Germinal center (tissue), 1 donor: ENCODE results near the gene MAPKBP1.
"Not testable (repeated sequence)": the region's sequence is repeated elsewhere in the genome, so short reads cannot be mapped to it uniquely, and the experiment has no call there.

Source experiments
- DNase-seq: peaks from one replicate; pipeline ENCODE4 v3.0.0; 2012; ENCODE audit warnings: mixed read lengths, low spot score

The MAPKBP1 gene

GRCh38 chr15:41774062-41774881 lies at the start of gene MAPKBP1:
Gene MAPKBP1, plus strand, starts transcription at chr15:41774484. Its CDS starts 792 bp downstream, at chr15:41775276.
- DNase-seq: peak; percentile 98

GRCh38 chr15:41727143-41727542 lies 47.1 kb upstream of the MAPKBP1 start:
- DNase-seq: no peak

GRCh38 chr15:41728061-41728460 lies 46.2 kb upstream of the MAPKBP1 start:
- not testable (repeated sequence) for DNase-seq

GRCh38 chr15:41730543-41730942 lies 43.7 kb upstream of the MAPKBP1 start:
- peak; percentile 47 for DNase-seq

GRCh38 chr15:41732483-41732882 lies 41.8 kb upstream of the MAPKBP1 start:
- DNase-seq: no peak

- DNase-seq: no peak
Observed at GRCh38 chr15:41734079-41734478, 40.2 kb upstream of the MAPKBP1 start.

GRCh38 chr15:41735046-41735445 lies 39.2 kb upstream of the MAPKBP1 start:
- no peak for DNase-seq

GRCh38 chr15:41735492-41735891 lies 38.8 kb upstream of the MAPKBP1 start:
- DNase-seq: not testable (repeated sequence)

GRCh38 chr15:41746802-41747201 lies 27.5 kb upstream of the MAPKBP1 start:
- DNase-seq: no peak

GRCh38 chr15:41756198-41756597 lies 18.1 kb upstream of the MAPKBP1 start:
- DNase-seq: no peak

- peak; percentile 80 for DNase-seq
Observed at GRCh38 chr15:41772720-41773331, 1.5 kb upstream of the MAPKBP1 start.

- no peak for DNase-seq
Observed at GRCh38 chr15:41773332-41773728, 954 bp upstream of the MAPKBP1 start.

- no peak for DNase-seq
Observed at GRCh38 chr15:41773729-41774061, 589 bp upstream of the MAPKBP1 start.

GRCh38 chr15:41774882-41775417 lies 666 bp downstream of the MAPKBP1 start:
- DNase-seq: no peak

GRCh38 chr15:41775651-41776050 lies 1.4 kb downstream of the MAPKBP1 start:
- DNase-seq: no peak

- DNase-seq: no peak
Observed at GRCh38 chr15:41777421-41777973, 3.2 kb downstream of the MAPKBP1 start.

GRCh38 chr15:41778521-41778920 lies 4.2 kb downstream of the MAPKBP1 start:
- no peak for DNase-seq

- DNase-seq: no peak
Observed at GRCh38 chr15:41779662-41780157, 5.4 kb downstream of the MAPKBP1 start.

- no peak for DNase-seq
Observed at GRCh38 chr15:41780266-41780665, 6.0 kb downstream of the MAPKBP1 start.

- DNase-seq: no peak
Observed at GRCh38 chr15:41780727-41781126, 6.4 kb downstream of the MAPKBP1 start.

GRCh38 chr15:41782371-41783282 lies 8.3 kb downstream of the MAPKBP1 start:
- DNase-seq: peak; percentile 74

- no peak for DNase-seq
Observed at GRCh38 chr15:41783296-41783695, 9.0 kb downstream of the MAPKBP1 start.
